NK-92 treated with Interleukin-12 subunit alpha and Interleukin-12 subunit beta, amount 100 ng/mL, for 24 hours (cell line): ENCODE data around the gene CCDC192.
A peak's percentile ranks its signal among the peaks of the same experiment; 100 is the strongest.

Experiments
- DNase-seq: peaks from one replicate; lab custom pipeline; 2025; lab: John Stamatoyannopoulos, UW

CCDC192 gene

DNA sequence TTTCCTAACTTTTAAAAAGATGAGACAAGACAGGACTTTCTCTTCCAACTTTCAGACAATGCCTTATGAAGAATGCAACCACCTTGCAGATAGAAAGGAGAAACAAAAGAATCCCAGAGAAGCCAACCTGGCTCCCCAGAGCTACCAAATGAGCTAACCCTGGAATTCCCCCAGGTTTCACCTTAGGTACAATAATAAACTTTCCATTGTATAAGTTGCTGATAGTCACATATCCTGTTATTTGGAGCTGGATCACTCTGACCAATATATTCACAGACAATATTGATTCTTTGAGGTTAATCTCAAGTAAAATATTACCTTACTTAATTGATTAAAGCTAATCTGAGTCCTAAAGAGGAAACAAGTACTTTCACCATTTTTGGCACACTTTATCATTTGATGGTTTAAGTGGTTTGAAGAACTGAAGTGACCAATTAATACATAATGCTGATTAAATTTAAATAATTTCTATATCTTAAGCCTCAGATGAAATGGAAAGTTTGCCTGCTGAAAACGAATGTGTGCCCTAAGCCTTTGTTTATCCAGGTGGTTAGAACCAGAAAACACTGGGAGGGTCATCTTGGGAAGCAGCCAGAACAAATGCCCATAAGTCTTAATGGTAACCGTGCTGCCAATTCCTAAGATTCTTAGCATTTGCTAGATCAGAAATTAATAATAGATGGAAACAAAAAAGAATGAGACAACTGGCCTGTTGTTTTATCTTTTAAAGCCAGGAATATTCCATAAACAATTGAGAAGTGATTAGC, 220.8 kb downstream of the CCDC192 start:
- no peak for DNase-seq

DNA sequence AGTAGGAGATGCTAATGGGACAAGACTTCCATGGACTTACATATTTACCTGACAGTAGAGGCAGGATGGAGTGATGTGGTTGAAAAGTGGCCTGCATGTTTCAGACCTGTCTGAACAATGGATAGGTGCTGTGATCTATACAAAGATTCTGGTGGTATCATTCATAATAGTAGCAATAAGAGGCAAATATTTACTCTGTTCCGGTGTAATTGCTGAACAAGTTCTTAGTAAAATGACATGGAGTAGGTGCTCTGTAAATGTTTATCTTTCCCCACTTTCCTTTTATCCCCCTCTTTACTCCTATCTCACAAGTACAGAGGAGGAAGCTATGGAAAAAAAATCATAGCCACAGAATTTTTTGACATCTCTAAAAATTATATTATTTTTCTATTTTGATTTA, 221.4 kb downstream of the CCDC192 start:
- no peak for DNase-seq

DNA sequence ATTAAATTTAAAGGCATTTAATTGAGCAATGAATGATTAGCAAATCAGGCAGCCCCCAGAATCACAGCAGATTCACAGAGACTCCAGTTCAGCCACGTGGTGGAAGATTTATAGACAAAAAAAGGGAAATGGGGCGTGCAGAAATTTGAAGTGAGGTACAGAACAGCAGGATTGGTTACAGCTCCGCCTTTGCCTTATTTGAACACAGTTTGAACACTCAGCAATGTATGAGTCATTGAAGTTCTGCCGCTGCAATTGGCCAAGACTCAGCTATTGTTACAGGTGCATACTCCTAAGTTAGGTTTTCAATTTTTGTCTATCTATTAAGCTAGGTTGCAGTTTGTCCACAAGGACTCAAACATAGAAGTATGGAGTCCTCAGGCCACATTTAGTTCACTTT, 222.7 kb downstream of the CCDC192 start:
- DNase-seq, result no peak

DNA sequence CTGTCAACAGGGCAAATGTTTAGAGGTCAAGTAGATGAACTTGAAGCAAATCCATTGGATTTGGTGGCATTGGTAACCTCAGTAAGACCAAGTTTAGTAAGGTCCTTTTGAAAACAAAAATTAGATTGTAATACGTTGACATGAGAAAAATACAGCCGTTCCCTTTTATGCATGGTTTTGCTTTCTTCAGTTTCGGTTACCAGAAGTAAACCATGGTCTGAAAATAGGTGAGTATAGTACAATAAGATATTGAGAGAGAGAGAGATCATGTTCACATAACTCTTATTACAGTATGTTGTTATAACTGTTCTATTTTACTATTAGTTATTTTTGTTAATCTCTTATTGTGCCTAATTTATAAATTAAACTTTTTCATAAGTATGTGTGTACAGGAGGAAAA, 223.8 kb downstream of the CCDC192 start:
- DNase-seq, result no peak

DNA sequence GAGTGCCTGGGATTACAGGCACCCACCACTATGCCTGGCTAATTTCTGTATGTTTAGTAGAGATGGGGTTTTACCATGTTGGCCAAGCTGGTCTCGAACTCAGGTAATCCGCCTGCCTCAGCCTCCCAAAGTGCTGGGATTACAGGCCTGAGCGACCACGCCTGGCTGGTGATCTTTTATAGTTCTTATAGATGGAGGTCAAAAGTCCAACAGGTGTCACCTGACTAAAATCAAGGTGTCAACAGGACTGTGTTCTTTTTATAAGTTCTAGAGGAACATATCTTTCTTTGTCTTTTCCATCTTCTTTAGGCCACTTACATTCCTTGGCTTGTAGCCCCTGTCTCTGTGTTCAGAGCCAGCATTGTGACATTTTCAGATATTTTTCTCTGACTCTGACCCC, 224.9 kb downstream of the CCDC192 start:
- DNase-seq, result no peak

DNA sequence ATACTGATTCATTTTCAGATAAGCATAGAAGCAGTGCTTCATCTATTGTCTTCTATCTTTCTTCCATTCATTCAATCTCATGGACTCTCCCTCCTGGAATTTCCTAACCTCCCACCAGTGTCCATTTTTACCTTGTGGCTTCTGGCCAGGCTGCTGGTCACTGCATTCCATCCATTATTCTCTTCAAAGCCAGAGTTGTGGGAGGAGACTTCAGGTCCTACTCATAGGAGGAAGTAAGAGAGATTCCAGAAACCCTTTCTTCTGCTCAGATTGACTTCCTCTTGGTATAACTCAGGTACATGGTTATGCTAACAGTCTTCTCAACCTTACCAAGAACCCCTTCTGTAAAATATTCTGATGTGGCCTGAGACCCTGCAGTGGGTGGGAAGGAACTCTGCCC, 227.1 kb downstream of the CCDC192 start:
- no peak for DNase-seq

DNA sequence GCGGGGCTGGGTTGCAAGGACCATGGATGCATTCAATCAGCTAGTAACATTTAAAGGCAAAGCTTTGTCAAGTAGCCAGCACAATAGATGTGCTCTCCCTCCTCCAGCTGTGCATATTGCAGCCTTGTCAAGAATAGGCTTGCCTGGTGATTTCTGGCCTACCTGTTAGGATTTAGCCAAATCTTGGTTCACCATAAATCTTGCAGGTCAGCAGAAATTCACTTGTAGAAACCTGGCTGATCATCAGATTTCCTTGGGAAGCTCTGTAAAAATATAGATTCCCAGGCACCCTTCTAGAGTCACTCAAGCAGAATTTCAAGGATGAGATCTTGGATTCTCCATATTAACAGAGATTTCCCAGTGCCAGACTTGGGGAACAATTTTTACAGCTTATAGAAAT, 228.2 kb downstream of the CCDC192 start:
- DNase-seq, result no peak

DNA sequence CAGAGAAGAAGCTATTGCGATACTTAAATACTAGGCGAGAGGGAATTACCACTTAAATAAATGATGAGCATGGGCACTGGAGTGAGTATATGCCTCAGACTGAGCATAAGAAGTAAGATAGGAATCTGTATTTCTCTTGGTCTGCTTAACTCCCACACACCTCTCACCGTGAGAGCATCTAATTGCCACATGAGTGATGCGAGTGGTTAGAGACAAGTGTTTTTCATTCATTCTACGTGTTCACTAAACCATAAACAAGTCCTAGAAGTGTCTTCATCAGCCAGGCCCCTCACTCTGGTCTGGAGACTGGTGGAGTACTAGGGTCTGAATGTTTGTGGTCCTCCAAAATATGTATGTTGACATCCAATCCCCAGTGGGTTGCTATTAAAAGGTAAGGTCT, 230.2 kb downstream of the CCDC192 start:
- DNase-seq, result no peak

DNA sequence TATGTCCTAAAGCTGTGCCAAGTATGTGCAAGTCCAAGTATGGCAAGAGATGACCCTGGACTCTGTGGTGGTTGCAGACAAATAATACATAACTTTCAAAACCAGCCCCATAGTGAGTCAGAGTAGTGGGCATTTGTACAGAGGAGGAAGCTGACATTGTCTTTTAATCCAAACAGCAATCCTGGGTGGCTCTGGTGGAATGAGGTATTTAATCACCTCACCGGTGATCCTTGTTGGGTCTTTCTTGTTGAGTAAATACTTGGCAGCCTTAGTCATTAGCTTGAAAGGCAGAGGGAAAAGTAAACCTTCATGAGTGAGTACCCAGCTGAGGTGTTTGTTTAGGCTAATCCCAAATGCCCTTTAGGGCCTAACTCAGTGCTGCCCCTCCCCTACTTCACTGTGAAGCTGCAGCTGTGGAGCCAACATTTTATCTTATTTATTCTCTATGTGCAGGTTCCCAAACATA, 231.6 kb downstream of the CCDC192 start:
- no peak for DNase-seq

DNA sequence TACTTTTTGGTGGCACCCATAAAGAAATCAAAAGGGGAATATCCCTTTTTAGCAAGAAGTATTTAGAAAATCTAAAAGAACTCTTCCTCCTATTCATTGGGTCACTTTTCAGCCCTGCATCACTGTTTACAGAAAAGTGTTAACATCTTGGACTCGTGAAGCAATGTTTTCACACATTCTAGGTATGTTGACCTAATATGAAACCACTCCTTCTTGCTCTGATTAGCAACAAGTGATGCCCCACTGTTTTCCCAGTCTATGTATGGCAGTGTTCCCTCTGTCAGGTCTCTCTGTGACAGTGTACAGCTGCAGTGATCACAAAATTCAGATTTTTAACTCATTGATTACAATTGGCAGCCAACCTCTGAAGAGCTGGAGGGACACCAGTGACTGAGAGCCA, 232.2 kb downstream of the CCDC192 start:
- DNase-seq, result no peak

DNA sequence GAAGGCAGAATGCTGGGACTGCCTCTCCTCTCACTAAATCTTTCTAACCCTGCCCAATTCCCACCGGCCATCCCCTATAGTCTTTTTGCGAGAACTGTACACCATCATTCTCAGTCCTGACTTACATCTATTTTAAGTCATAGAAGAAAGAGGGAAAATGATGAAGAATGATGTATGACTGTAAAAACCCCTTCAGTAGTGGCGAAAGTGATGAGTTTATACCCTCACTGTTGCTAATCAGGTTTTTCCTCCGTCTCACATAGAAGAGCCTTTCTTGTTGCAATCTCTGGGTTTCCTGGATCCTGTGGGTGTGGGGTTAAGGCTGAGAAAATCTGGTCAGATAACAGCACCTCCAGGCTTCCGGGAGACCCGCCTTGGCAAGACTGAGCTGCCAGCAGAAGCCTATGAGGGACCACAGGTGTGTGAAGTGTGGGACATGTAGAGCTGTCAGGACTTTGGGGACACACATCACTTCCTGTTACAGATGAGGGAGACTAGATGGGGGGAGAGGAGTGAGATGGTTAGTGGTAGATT, 233.3 kb downstream of the CCDC192 start:
- peak; percentile 44 for DNase-seq

DNA sequence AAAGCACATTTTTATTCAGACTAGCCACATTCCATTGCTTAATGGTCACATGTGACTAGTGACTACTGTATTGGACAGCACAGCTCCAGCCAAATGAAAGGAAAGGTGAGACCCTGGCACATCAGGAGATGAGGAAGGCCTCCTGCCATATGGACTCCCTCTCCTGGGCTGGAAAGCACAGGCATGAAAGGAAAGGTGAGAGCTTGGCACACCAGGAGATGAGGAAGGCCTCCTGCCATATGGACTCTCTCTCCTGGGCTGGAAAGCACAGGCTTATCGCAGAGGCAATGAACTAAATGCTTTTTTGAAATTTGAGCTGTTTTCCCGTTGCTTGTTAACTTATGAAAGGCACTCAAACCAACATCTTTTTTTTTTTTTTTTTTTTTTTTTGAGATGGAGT, 235.6 kb downstream of the CCDC192 start:
- DNase-seq, result no peak

DNA sequence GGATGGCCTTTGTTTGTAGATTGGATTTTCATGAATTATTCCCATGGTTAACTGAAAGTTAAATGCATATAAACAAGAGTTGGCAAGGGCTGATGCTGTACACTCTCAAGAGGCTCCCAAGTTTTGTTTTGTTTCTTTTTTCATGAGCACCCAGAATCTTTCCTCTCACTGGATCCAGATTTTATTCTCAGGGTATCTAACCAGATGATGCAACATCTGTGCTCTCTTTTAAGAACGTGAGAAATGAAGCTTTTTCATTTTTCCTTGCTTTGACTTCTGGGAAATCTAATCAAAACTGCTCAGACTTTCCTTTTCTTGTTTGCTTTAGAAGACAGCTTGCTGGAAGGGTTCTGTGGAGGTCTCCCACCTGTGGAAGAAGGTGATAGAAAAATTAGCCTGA, 237.7 kb downstream of the CCDC192 start:
- DNase-seq, result no peak

DNA sequence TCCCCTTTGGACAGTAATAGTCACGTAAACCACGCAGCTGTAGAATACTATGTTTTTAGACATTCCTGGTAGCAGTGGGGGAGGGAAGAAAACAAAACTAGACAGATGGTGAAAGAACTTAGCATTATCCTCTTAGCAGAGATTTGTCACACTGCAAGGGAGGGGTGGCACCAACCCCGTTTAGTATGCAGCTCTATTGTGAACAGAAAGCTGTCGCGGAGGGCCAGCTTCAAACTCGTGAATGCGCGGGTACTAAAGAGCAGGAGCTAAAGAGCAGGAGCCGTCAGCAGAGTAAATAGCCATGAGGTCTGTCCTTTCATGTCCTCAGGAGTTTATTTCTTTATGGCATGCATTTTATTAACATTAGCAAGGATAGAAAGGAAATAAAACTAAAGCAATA, 238.5 kb downstream of the CCDC192 start:
- DNase-seq, result no peak

DNA sequence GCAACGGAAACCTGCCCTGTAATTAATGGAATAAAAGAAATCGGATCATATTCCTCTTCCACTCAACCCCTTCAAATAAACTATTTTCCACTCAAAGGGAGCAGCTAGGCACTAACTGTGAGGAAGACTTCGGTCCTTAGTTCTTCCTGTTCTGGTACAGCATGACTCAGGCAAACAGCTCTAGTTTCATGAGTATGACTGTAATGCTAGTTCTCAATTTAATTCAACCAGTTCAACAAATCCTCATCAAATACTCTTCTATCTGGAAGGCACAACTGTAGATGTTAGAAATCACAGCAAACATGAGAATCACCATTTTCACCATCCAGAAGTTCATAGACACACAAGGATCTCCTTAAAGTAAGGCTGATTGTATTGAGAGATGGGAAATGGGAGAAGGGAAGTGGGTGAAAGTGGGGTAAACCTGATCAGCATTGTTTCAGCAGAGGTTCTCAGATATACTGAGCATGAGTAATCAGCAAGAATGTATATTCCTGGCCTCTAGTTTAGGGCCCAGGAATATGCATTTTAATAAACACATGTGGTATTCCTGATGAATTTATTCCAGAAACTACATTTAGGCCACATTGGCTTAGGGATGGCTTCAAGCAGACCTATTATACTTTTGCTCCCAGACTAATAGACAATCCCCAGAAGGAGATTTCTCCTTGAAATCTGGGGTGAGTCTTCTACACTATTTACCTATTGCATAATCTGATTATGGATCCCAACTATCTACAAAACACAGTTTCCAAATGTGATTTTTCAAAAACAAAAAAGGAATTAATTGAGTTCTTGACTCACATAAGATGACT, 239.3 kb downstream of the CCDC192 start:
- DNase-seq, result no peak

DNA sequence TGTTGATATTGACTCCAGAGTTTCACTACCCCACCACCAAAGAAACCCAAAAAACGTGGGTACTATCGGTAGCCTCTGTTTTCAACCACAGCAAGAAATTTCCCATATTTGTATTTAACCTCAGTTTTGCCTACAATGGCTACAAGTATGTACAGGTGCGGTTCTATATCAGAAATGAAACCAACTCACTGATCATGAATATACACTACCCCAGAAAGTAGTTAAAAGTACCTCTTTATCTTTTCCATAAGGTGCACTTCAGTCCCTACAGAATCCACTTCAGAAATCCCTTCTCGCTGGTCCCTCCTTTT, 239.8 kb downstream of the CCDC192 start:
- no peak for DNase-seq

DNA sequence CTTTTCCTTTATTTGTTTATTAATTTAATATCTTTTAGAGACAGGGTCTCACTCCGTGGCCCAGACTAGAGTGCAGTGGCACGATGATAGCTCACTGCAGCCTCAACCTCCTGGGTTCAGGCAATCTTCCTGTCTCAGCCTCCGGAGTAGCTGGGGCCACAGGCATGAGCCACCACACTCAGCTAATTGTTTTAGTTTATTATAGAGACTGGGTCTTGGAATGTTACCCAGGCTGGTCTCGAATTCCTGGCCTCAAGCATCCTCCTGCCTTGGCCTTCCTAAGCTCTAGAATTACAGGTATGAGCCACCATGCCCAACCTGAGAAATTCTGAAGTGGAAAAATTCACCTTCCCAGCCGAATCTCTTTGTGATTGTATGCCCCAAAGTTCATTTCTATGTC, 240.9 kb downstream of the CCDC192 start:
- no peak for DNase-seq

DNA sequence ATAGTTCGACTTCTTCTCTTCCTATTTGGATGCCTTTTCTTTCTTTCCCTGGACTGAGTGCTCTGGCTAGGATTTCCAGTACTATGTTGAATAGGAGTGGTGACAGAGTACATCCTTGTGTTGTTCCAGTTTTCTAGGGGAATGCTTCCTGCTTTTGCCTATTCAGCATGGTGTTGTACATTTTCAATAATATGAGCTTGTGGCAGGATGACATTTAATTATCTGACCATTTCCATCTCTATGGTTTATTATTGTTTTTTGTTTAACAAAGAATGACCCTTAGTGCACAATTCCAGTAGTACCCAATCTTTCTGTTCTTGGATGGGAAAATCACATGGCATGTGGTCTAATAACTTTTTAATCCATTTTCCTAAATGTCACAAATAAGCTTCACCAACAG, 244.8 kb downstream of the CCDC192 start:
- DNase-seq, result no peak

DNA sequence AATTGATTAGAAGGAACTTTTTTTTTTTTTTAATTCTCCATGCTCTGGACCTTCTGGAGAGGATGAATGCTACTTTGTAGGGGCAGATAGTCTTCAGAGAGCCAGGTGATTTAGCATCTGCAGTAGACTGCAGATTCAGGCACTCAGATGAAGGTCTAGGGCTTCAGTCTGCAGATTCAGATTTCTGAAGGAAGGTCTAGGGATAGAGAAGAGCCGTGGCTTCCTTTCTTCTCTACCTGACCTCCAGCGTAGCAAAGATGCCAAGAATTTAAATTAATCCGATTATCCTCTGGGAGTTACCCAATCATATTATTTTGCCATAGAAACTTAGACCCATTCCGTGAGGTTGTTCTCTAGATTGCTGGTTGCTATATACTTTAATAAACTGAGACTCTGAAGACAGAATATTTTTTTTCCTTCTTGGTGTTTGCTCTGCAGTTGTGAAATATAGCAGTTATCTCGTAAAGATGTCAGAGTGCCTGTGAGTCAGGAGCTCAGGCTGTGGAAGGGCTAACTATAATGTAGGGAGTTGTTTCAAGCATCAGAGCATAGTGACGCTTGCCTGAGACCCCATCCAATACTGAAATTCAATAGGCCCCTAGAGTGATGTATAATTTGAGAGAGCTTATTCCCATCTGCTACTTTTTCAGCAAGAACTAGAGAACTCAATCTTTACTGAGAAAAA, 247.7 kb downstream of the CCDC192 start:
- no peak for DNase-seq

DNA sequence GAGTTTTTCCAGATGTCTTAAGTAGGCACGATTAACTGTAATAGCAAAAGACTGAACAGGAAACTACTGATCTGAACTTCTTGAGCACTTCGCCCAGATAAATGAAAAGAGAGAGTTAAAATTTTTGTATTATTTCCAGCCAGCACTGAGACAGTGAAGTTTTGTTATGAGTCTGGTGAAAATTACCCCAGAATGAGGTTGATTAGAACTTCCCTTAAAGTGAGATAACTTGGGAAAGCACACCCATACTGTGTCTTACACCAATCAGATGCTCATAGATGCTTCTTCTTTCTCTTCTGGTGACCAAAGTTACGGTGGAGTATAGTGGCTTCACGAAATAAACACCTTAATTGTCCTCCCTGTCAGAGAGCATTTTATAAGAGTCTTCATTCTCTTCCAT, 248.6 kb downstream of the CCDC192 start:
- no peak for DNase-seq

DNA sequence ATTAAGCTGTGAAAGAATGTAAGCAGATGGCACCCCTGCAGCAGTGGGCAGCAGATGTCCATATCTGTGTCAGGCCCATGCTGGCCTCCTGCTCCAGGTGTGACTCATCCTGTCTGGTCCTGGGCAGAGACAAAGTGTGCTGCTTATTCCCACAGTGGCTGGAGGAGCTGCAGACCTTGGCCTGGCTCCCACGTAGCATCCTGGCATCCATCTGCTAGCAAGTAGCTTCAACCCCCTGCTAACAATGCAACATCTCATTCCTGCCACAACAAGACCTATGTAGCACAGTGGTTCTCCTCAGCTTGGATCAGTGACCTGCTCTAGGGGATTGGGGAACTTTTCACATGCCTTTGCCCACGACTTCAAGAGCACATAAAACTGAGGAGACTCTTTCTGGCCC, 254.0 kb downstream of the CCDC192 start:
- DNase-seq, result no peak

DNA sequence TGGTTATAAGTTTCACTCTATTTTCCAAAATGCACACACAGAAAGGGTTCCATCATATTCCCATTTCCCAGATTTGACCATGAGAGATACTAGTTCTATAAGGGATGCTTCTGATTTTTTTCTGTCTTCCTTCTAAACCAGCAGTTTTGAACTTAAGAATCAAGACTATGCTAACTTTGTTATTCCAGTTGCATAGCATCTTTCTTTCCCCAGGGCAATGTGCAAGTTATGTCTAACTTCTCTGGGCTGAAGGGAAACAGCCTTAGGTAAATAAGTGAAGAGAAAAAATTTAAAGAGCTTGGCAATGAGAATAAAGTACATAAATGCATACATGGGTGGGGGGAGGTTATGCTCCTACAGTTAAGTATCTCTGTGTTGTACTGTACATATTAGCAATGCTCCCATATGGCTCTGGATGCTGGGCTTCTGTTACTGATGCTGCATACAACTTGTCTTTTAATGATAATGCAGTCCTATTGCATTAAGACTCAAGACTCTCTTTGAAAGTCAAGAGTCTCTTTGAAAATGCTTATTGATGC, 254.6 kb downstream of the CCDC192 start:
- DNase-seq, result no peak
